GM12891 (cell line): Measurements from ENCODE around the gene TRMT1.

Source experiments
- DNase-seq: peaks from one replicate; pipeline ENCODE4 v3.0.0; 2011; ENCODE audit warnings: low spot score; ENCODE audit not compliant: insufficient read length
- FAIRE-seq: peaks from 2 replicates; lab custom pipeline; 2011; peaks lifted over from hg19 to GRCh38; lab: Jason Lieb, UNC
- PAX5 ChIP-seq: IDR thresholded peaks from 2 replicates; pipeline ENCODE4 v1.6.1; 2011; ENCODE audit warnings: low read length, moderate library complexity, mild to moderate bottlenecking; ENCODE audit not compliant: insufficient read depth, severe bottlenecking
- POLR2A ChIP-seq: IDR thresholded peaks from 2 replicates; pipeline ENCODE4 v1.6.1; 2011; ENCODE audit warnings: low read depth, low read length, control low read depth
- POLR2AphosphoS5 ChIP-seq: IDR thresholded peaks from 2 replicates; pipeline ENCODE4 v1.6.1; 2011; ENCODE audit warnings: low read depth, low read length, control low read depth
- POU2F2 ChIP-seq: IDR thresholded peaks from 2 replicates; pipeline ENCODE4 v1.6.1; 2011; ENCODE audit warnings: low read depth, mild to moderate bottlenecking, control low read depth, low read length, moderate library complexity
- SPI1 ChIP-seq: IDR thresholded peaks from 2 replicates; pipeline ENCODE4 v1.6.1; 2011; ENCODE audit warnings: low read depth, low read length, control low read depth
- TAF1 ChIP-seq: IDR thresholded peaks from 2 replicates; pipeline ENCODE4 v1.6.1; 2011; ENCODE audit warnings: low read depth, low read length, control low read depth

Gene TRMT1

GRCh38 chr19:13083008-13083404 lies 33.5 kb downstream of the TRMT1 start:
- FAIRE-seq (no peak), DNase-seq (no peak)
- TF ChIP-seq POU2F2 = no peak
- TF ChIP-seq SPI1 = no peak
- TF ChIP-seq PAX5 = no peak
- no peak for TF ChIP-seq POLR2A
- no peak for TF ChIP-seq TAF1
- TF ChIP-seq POLR2AphosphoS5 = no peak

- TF ChIP-seq PAX5 (no peak), POU2F2 (no peak), TAF1 (no peak), SPI1 (no peak), POLR2AphosphoS5 (no peak), POLR2A (no peak)
- FAIRE-seq (no peak), DNase-seq (no peak)
These were observed 34.1 kb downstream of the TRMT1 start for GRCh38 chr19:13082192-13083007.

DNA sequence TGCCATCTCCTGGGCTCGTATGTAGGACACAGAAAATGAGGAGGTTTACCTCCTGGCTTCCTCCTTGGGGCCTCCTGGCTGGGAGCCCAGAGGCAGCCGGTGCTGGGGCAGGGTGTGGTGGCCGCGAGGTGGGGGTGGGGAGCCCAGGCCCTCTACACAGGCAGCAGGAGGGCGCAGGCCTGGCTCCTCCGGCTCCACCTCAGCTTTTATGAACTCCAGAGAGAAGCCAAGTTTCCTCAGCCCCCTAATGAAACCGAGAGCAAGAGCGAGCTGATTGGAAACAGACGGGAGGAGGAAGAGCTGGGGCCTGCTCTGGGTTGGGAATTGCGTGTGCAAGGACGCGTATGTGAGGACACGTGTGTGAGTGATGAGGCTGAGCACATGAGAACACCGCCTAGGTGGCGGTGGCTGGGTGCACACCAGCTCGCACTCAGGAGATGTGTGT lies 37.0 kb downstream of the TRMT1 start:
- no peak for FAIRE-seq
- TF ChIP-seq POLR2A (no peak), POU2F2 (no peak), SPI1 (no peak), PAX5 (no peak)
- no peak for DNase-seq

DNA sequence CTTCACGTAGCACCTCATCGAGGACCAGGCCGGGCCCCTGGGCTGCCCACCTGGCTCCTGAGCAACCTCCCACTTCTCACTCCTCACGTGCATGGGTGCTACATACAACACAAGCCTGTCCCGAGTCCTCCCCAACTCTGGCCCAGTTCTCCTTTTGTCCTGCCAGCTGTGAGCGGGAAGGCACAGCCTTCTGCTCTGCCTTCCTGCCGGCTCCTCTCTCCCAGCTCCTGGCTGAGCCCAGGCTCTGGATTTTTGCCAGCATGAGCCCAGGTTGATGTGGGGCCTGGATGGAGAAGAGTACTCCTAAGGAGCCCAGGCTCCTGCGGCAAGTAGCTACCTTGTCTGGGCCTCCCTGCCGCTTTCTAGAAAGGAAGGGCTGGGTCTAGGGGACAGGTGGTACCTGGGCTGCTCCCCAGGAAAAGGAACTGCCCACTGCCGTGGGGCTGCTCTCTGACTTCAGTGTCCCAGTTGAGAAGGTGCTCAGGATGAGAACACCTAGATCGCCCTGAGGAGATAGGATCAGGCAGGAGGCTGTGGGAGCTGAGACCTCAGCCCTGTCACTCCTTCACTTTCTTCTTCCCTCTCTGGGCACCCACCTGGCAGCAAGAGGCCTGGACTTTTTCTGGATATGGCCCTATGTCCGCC lies 37.5 kb downstream of the TRMT1 start:
- DNase-seq (no peak), FAIRE-seq (no peak)
- no peak for TF ChIP-seq POLR2A
- no peak for TF ChIP-seq SPI1
- no peak for TF ChIP-seq PAX5

DNA sequence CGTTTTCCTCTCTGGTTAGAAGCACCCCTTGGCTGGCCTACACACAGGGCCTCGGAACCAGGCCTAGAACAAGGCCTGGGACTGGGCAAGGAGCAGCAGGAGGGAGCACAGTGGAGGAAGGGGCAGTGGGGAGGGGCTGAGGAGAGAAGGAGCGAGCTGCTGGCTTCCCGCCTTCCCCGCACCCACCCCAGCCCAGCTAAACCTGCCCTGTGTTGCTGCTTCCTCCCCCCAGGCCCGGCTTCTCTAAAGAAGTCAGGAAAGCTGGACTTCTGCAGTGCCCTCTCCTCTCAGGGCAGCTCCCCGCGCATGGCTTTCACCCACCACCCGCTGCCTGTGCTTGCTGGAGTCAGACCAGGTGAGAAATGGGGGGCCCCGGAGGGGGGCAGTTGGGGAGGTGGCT lies 38.2 kb downstream of the TRMT1 start:
- TF ChIP-seq POLR2AphosphoS5 = no peak
- FAIRE-seq (no peak), DNase-seq (no peak)

DNA sequence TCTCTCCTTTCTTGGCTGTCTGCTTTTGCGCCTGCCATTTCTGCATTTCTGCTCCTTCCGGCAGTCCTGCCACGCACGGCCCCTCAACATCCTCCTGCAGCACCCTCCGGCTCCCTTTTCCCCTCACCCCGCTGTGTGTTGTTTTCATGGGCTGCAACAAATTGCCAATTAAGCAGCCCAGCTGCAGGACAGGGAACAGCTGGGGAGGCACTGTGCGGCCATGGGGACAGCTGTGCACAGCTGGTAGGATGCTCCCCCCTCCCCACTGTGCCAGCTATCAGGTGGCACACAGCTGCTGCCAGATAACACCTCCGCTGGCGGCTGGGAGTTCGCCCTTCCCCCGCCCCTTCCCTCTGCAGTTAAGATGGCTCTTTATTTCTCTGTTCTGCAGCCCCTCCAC lies 39.3 kb downstream of the TRMT1 start:
- FAIRE-seq (no peak), DNase-seq (no peak)
- no peak for TF ChIP-seq TAF1
- no peak for TF ChIP-seq POLR2AphosphoS5
- no peak for TF ChIP-seq PAX5
- TF ChIP-seq POU2F2 = no peak
- no peak for TF ChIP-seq SPI1
- no peak for TF ChIP-seq POLR2A

DNA sequence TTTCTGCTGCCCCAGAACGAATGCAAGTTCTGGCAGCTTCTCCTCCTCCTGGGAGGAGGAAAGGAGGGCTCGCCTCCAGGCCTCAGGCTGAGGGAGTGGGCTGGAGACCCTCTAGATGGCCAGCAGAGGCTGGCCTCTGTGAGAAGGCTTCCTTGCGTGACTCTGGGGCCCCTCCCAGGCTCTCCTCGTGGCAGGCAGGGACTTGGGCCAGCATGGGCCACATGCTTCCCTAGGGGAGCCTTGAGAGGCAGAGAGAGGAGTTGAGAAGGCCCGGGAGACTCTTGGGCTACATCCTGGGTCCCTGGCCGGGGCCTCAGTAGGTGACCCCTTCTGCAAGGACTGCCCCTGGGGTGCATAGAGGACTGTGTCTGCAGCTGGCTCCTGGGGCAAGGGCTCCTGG lies 39.8 kb downstream of the TRMT1 start:
- FAIRE-seq = no peak
- TF ChIP-seq POU2F2 (no peak), POLR2A (no peak), TAF1 (no peak), PAX5 (no peak), POLR2AphosphoS5 (no peak), SPI1 (no peak)

DNA sequence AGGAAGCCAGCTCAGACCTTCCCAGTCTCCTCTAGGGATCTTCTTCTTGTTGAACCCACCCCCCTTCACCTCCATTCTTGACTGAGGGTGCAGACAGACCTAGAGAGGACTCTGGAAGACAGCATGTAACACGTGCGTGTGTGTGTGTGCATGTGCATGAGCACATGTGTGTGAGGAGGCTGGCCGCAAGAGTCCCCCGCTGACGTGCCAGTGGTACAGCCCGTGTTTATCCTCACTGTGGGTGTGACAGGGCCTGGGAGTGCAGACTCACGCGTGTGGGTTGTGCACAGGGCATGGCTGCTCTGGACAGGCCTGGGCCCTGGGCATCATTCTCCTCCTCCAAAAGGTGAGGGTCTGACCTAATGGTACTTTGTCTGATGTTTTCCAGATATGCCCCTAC lies 40.2 kb downstream of the TRMT1 start:
- DNase-seq (no peak), FAIRE-seq (no peak)
- TF ChIP-seq POU2F2 (no peak), POLR2AphosphoS5 (no peak), PAX5 (no peak)

More for the DNA sequence above, 39.8 kb downstream of the TRMT1 start:
- DNase-seq = no peak

DNA sequence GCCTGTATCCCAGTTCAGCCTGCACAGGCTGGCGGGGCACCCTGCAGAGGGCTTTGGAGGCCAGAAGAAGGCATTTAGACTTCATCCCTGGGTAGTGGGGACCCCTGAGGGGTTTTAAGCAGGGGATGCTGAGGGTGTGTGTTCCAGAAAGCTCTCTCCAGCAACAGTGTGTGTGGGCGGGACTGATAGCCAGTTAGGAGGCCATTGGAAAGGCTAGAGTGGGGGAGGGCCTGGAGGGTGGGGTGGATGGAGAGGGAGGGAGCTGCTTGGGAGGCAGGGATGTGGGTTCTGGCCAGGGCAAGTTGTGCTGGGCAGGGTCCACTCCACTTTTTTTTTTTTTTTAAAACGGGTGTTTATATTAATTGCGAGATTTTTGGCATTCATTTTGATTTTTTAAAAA lies 42.2 kb downstream of the TRMT1 start:
- no peak for DNase-seq
- no peak for TF ChIP-seq TAF1
- no peak for TF ChIP-seq POLR2A
- TF ChIP-seq POLR2AphosphoS5 = no peak
- TF ChIP-seq SPI1 = no peak
- no peak for TF ChIP-seq PAX5
- no peak for TF ChIP-seq POU2F2
- no peak for FAIRE-seq

DNA sequence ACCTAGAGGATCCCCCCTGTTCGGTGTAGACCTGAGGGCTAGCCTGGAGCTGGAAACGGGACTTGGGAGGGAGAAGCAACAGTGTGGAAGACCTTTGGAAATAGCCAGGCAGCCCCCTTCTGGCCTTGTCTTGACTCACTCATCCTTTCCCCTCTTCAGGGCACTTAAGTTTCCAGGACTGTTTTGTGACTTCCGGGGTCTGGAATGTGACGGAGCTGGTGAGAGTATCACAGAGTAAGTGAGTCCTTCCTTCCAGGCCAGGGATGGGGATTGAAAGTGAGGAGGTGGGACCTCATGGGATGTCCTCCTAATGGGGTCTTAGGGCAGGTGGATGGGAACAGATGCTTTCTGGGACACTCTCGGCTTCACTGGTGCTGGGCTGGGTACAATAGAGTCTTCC lies 43.3 kb downstream of the TRMT1 start:
- TF ChIP-seq SPI1 = no peak
- TF ChIP-seq POU2F2 = no peak
- TF ChIP-seq TAF1 = no peak
- no peak for TF ChIP-seq POLR2AphosphoS5
- TF ChIP-seq PAX5 = no peak
- no peak for TF ChIP-seq POLR2A
- no peak for FAIRE-seq
- no peak for DNase-seq
